IMR-90 (cell line): ENCODE measurements around the gene ALDH6A1. TPM values are rescaled to one million over a fixed set of nuclear protein-coding genes. Genes with fewer than 3 reads are reported as not detected.

Experiments used
- ATAC-seq: fragments of 200-7000 bp; cut with Tn5 transposase; 2 replicates; pipeline ENCODE4 v1.9.1; 2020; ENCODE audit warnings: low read depth, mild to moderate bottlenecking, moderate library complexity
- BruUV-seq: library from RNA; stranded (reverse); fragments of 400-500 nt; replicated peaks from 2 replicates; lab custom pipeline; 2021; lab: Mats Ljungman, UMichigan
- CTCF ChIA-PET: fragments of 300-600 bp; formaldehyde crosslinking; extraction: SDS; loops from one replicate; lab custom pipeline; 2021; ENCODE audit warnings: antibody characterized with exemption; lab: Yijun Ruan, JAX
- POLR2A ChIA-PET: fragments of 300-600 bp; sonication (Branson Sonifier 250); formaldehyde crosslinking; loops from one replicate; lab custom pipeline; 2022; ENCODE audit warnings: antibody characterized with exemption; ENCODE audit not compliant: unreplicated experiment; lab: Charles Lee
- DNase-seq: peaks from one replicate; pipeline ENCODE4 v3.0.0; 2013
- H2AFZ ChIP-seq: replicated peaks from 2 replicates; pipeline ENCODE3; 2013; ENCODE audit warnings: low read length, mild to moderate bottlenecking; ENCODE audit not compliant: poor library complexity
- H2AK5ac ChIP-seq: 2 replicates; pipeline ENCODE4 v1.6.1; 2013; ENCODE audit warnings: low read depth, low read length, inconsistent platforms
- H2AK9ac ChIP-seq: replicated peaks from 2 replicates; pipeline ENCODE3; 2013; ENCODE audit warnings: mild to moderate bottlenecking, low read depth, low read length, moderate library complexity; ENCODE audit not compliant: poor library complexity
- H2BK120ac ChIP-seq: 2 replicates; pipeline ENCODE4 v1.6.1; 2013; ENCODE audit warnings: low read depth, low read length, inconsistent platforms
- H2BK15ac ChIP-seq: 3 replicates; pipeline ENCODE4 v1.6.1; 2013; ENCODE audit warnings: low read depth, low read length, inconsistent platforms
- H2BK20ac ChIP-seq: 2 replicates; pipeline ENCODE4 v1.6.1; 2013; ENCODE audit warnings: low read depth, mild to moderate bottlenecking, inconsistent platforms, low read length, moderate library complexity
- H2BK5ac ChIP-seq: 2 replicates; pipeline ENCODE4 v1.6.1; 2013; ENCODE audit warnings: mild to moderate bottlenecking, low read depth, low read length, inconsistent platforms; ENCODE audit not compliant: poor library complexity, severe bottlenecking
- H3K14ac ChIP-seq: replicated peaks from 2 replicates; pipeline ENCODE4 v1.6.1; 2013; ENCODE audit warnings: low read depth, low read length, inconsistent platforms
- H3K18ac ChIP-seq: 2 replicates; pipeline ENCODE4 v1.6.1; 2013; ENCODE audit warnings: low read depth, low read length, control low read depth
- H3K23ac ChIP-seq: 2 replicates; pipeline ENCODE4 v1.6.1; 2013; ENCODE audit warnings: low read depth, low read length, inconsistent platforms
- H3K27ac ChIP-seq: 2 replicates; pipeline ENCODE4 v1.5.1; 2013; ENCODE audit warnings: mild to moderate bottlenecking, control low read depth, low read length; ENCODE audit not compliant: insufficient read depth
- H3K27me3 ChIP-seq: 2 replicates; pipeline ENCODE4 v1.6.1; 2013; ENCODE audit warnings: low read length; ENCODE audit not compliant: control insufficient read depth, insufficient read depth
- H3K36me3 ChIP-seq: 2 replicates; pipeline ENCODE4 v1.6.1; 2013; ENCODE audit warnings: low read length, mixed read lengths; ENCODE audit not compliant: control insufficient read depth, insufficient read depth
- H3K4ac ChIP-seq: 2 replicates; pipeline ENCODE4 v1.6.1; 2013; ENCODE audit warnings: low read depth, low read length, inconsistent platforms
- H3K4me1 ChIP-seq: 2 replicates; pipeline ENCODE4 v1.6.1; 2013; ENCODE audit warnings: low read length, mixed read lengths; ENCODE audit not compliant: control insufficient read depth, insufficient read depth
- H3K4me2 ChIP-seq: 2 replicates; pipeline ENCODE4 v1.6.1; 2013; ENCODE audit warnings: low read depth, mild to moderate bottlenecking, control low read depth, low read length, moderate library complexity
- H3K4me3 ChIP-seq: 2 replicates; pipeline ENCODE4 v1.5.1; 2013; ENCODE audit warnings: low read depth, mild to moderate bottlenecking, control low read depth, low read length, moderate library complexity; ENCODE audit not compliant: insufficient read depth
- H3K56ac ChIP-seq: 2 replicates; pipeline ENCODE4 v1.6.1; 2013; ENCODE audit warnings: low read length, inconsistent platforms; ENCODE audit not compliant: insufficient read depth; ENCODE audit errors: extremely low read depth
- H3K79me1 ChIP-seq, 2 experiments: 2 replicates each; pipeline ENCODE4 v1.6.1; 2013; ENCODE audit warnings: low read length in 2 of 2, inconsistent platforms in 1 of 2, low read depth in 1 of 2
- H3K9ac ChIP-seq: 2 replicates; pipeline ENCODE4 v1.6.1; 2013; ENCODE audit warnings: low read depth, low read length, control low read depth
- H3K9me1 ChIP-seq: 2 replicates; pipeline ENCODE4 v1.6.1; 2013; ENCODE audit warnings: low read length, inconsistent platforms; ENCODE audit not compliant: insufficient read depth
- H3K9me3 ChIP-seq: 2 replicates; pipeline ENCODE4 v1.6.1; 2013; ENCODE audit warnings: low read length; ENCODE audit not compliant: control insufficient read depth, insufficient read depth
- H4K20me1 ChIP-seq: 2 replicates; pipeline ENCODE4 v1.6.1; 2013; ENCODE audit warnings: low read length, inconsistent platforms; ENCODE audit not compliant: insufficient read depth
- H4K5ac ChIP-seq: 2 replicates; pipeline ENCODE4 v1.6.1; 2013; ENCODE audit warnings: mild to moderate bottlenecking, low read depth, low read length, control low read depth
- H4K8ac ChIP-seq, 2 experiments: 2 replicates each; pipeline ENCODE4 v1.6.1; 2013; ENCODE audit warnings: low read depth in 2 of 2, low read length in 2 of 2, control low read depth in 1 of 2, inconsistent platforms in 1 of 2
- H4K91ac ChIP-seq: 2 replicates; pipeline ENCODE4 v1.6.1; 2013; ENCODE audit warnings: low read depth, low read length, inconsistent platforms; ENCODE audit not compliant: insufficient read depth
- BHLHE40 ChIP-seq: fragments of 150-350 bp; IDR thresholded peaks from 2 replicates; pipeline ENCODE4 v1.6.1; 2016; ENCODE audit warnings: mild to moderate bottlenecking, low read depth, low read length
- CEBPB ChIP-seq: IDR thresholded peaks from 2 replicates; pipeline ENCODE4 v1.6.1; 2012; ENCODE audit warnings: low read depth, low read length, improper control_type of control experiment
- CHD1 ChIP-seq: IDR thresholded peaks from 2 replicates; pipeline ENCODE4 v1.6.1; 2012; ENCODE audit warnings: low read depth, low read length, improper control_type of control experiment
- CTCF ChIP-seq: conservative IDR thresholded peaks from 2 replicates; pipeline ENCODE4 v1.5.1; 2012; ENCODE audit warnings: mild to moderate bottlenecking, low read depth, low read length, improper control_type of control experiment
- ELK1 ChIP-seq: fragments of 150-350 bp; IDR thresholded peaks from 2 replicates; pipeline ENCODE4 v1.6.1; 2016; ENCODE audit warnings: low read depth, mild to moderate bottlenecking, low read length, moderate library complexity, borderline replicate concordance
- FOS ChIP-seq: fragments of 150-350 bp; IDR thresholded peaks from 2 replicates; pipeline ENCODE4 v1.6.1; 2016; ENCODE audit warnings: low read depth, low read length
- MAFK ChIP-seq: IDR thresholded peaks from 2 replicates; pipeline ENCODE4 v1.6.1; 2012; ENCODE audit warnings: low read depth, low read length, improper control_type of control experiment
- MAZ ChIP-seq: IDR thresholded peaks from 2 replicates; pipeline ENCODE4 v1.6.1; 2012; ENCODE audit warnings: low read depth, mild to moderate bottlenecking, low read length, improper control_type of control experiment, moderate library complexity, borderline replicate concordance
- MXI1 ChIP-seq: IDR thresholded peaks from 2 replicates; pipeline ENCODE4 v1.6.1; 2012; ENCODE audit warnings: low read depth, mild to moderate bottlenecking, low read length, moderate library complexity, borderline replicate concordance
- NFE2L2 ChIP-seq: fragments of 150-350 bp; IDR thresholded peaks from 2 replicates; pipeline ENCODE4 v1.6.1; 2016; ENCODE audit warnings: low read depth, mild to moderate bottlenecking, low read length
- POLR2A ChIP-seq: IDR thresholded peaks from 2 replicates; pipeline ENCODE4 v1.6.1; 2012; ENCODE audit warnings: mild to moderate bottlenecking, low read depth, low read length
- RAD21 ChIP-seq: IDR thresholded peaks from 2 replicates; pipeline ENCODE4 v1.6.1; 2012; ENCODE audit warnings: low read length, improper control_type of control experiment
- RCOR1 ChIP-seq: IDR thresholded peaks from 2 replicates; pipeline ENCODE4 v1.6.1; 2012; ENCODE audit warnings: mild to moderate bottlenecking, low read length, improper control_type of control experiment; ENCODE audit not compliant: insufficient replicate concordance
- RFX5 ChIP-seq: IDR thresholded peaks from 2 replicates; pipeline ENCODE4 v1.8.0; 2012; ENCODE audit warnings: low read depth, mild to moderate bottlenecking, low read length, moderate library complexity
- SMC3 ChIP-seq: fragments of 150-350 bp; IDR thresholded peaks from 2 replicates; pipeline ENCODE4 v1.6.1; 2016; ENCODE audit warnings: low read depth, mild to moderate bottlenecking, antibody characterized with exemption, low read length, moderate library complexity
- USF2 ChIP-seq: fragments of 150-350 bp; IDR thresholded peaks from 2 replicates; pipeline ENCODE4 v1.6.1; 2017; ENCODE audit warnings: mild to moderate bottlenecking, antibody characterized with exemption, low read length, low read depth
- WGBS, 2 experiments: methylation state at CpG; one replicate each; pipeline versions ENCODE4 v1.1.5 to v1.1.7; 2013; ENCODE audit warnings: missing lambda C conversion rate in 2 of 2; ENCODE audit not compliant: insufficient read length in 1 of 2; ENCODE audit errors: extremely low coverage in 2 of 2; 5-methylcytosine and 5-hydroxymethylcytosine counted together
- dilution Hi-C: fragments of 300-500 bp; cut with HindIII; formaldehyde crosslinking; loops from one replicate; pipeline ENCODE4 v1.14.3; 2018; ENCODE audit warnings: low sequenced_read_pairs; ENCODE audit not compliant: unreplicated experiment
- in situ Hi-C: fragments of 300-500 bp; cut with MboI; formaldehyde crosslinking; loops from 3 replicates; pipeline ENCODE4 v1.14.3; 2019; ENCODE audit warnings: low sequenced_read_pairs, inconsistent platforms, mixed read lengths
- intact Hi-C: fragments of 100-400 bp; cut with micrococcal nuclease; formaldehyde crosslinking; loops from 2 replicates; pipeline ENCODE4 v1.10.0; 2022
- polyA plus RNA-seq, 3 experiments: library from polyadenylated mRNA; depleted of rRNA; stranded (reverse); fragments of >200 nt; gene quantifications; 2 replicates each; pipeline ENCODE4 v1.2.3, GENCODE V29; 2012; ENCODE audit warnings: low replicate concordance in 1 of 3
- total RNA-seq: library from RNA; depleted of rRNA; stranded (reverse); fragments of >200 nt; gene quantifications from 2 replicates; pipeline ENCODE4 v1.2.3, GENCODE V29; 2012

Gene ALDH6A1
- total and polyA plus RNA-seq, 2 of the 4 experiments (the other 2 are of a cell fraction), result 6.0 to 15.1 TPM

- Histone ChIP-seq H3K14ac (no peak overlapping the region), H2BK120ac (no peak overlapping the region), H3K56ac (no peak overlapping the region), H3K9me1 (no peaks in the 10 kb centered on the region), H4K91ac (no peak overlapping the region), H4K8ac (no peak overlapping the region), H3K4ac (no peak overlapping the region), H3K36me3 (no peaks in the 10 kb centered on the region), H4K20me1 (no peaks in the 10 kb centered on the region), H3K79me1 (peaks cover 5 to 30% of the 10 kb centered on the region in 2 experiments; a peak in 3 of 4 replicates), H3K27me3 (no peaks in the 10 kb centered on the region), H3K18ac (no peak overlapping the region), H3K9me3 (no peaks in the 10 kb centered on the region), H2BK20ac (no peak overlapping the region), H2AK5ac (no peak overlapping the region), H3K9ac (peak overlapping the region; percentile 32; the same call in 1 of the 2 replicates), H3K4me3 (peak overlapping the region; percentile 68; the same call in 1 of the 2 replicates), H2AFZ (no peak overlapping the region), H3K4me2 (peak overlapping the region; percentile 79), H3K4me1 (peaks cover 2% of the 10 kb centered on the region), H2AK9ac (no peak overlapping the region), H2BK15ac (no peak overlapping the region), H3K27ac (no peak overlapping the region), H2BK5ac (no peak overlapping the region), H4K5ac (peak overlapping the region; percentile 8; the same call in 1 of the 2 replicates), H3K23ac (no peak overlapping the region)
- BruUV-seq, result no TSS peak
- peak; percentile 13 for DNase-seq
- no peak for ATAC-seq
- WGBS, 2 experiments, result no CpG with 5 or more reads among the region's 3 CpGs
- POLR2A ChIA-PET, result no interaction called here
- no peak for TF ChIP-seq RCOR1
- no peak for TF ChIP-seq CTCF
- no peak for TF ChIP-seq ELK1
- TF ChIP-seq USF2, result no peak
- TF ChIP-seq FOS, result no peak
- no peak for TF ChIP-seq CEBPB
- TF ChIP-seq MAFK, result no peak
- TF ChIP-seq POLR2A, result no peak
- TF ChIP-seq MXI1, result no peak
- TF ChIP-seq SMC3, result no peak
- TF ChIP-seq CHD1, result no peak
- TF ChIP-seq MAZ, result no peak
- TF ChIP-seq NFE2L2, result no peak
- TF ChIP-seq BHLHE40, result no peak
- TF ChIP-seq RFX5, result no peak
- no peak for TF ChIP-seq RAD21
- CTCF ChIA-PET, result no interaction called here
- intact Hi-C loops, result no loop called here
- in situ Hi-C loops, result no loop called here
- dilution Hi-C loops, result no loop called here
Observed at GRCh38 chr14:74083161-74083560, 1.1 kb downstream of the ALDH6A1 start.
